Trophoblast cell (in vitro differentiated cells and primary cell): ENCODE measurements around the gene ULK4.

ENCODE experiments used
- DNase-seq, 2 donors: peaks; one replicate each; pipeline ENCODE4 v3.0.0-alpha.2; 2016
- H2AFZ ChIP-seq: 2 replicates; pipeline ENCODE4 v1.6.1; 2013; ENCODE audit warnings: low read length, moderate library complexity, mild to moderate bottlenecking; ENCODE audit not compliant: insufficient read depth, poor library complexity
- H2AK5ac ChIP-seq: 2 replicates; pipeline ENCODE4 v1.6.1; 2013; ENCODE audit warnings: mild to moderate bottlenecking, low read length
- H2BK120ac ChIP-seq: 2 replicates; pipeline ENCODE4 v1.6.1; 2013; ENCODE audit warnings: low read length, mild to moderate bottlenecking, moderate library complexity; ENCODE audit not compliant: insufficient read depth, poor library complexity
- H2BK12ac ChIP-seq: 2 replicates; pipeline ENCODE4 v1.6.1; 2013; ENCODE audit warnings: mild to moderate bottlenecking, low read length, moderate library complexity
- H2BK5ac ChIP-seq: 2 replicates; pipeline ENCODE4 v1.6.1; 2013; ENCODE audit warnings: low read length, low read depth, moderate library complexity, mild to moderate bottlenecking; ENCODE audit not compliant: poor library complexity
- H3K14ac ChIP-seq: 2 replicates; pipeline ENCODE4 v1.6.1; 2013; ENCODE audit warnings: mild to moderate bottlenecking, low read length
- H3K18ac ChIP-seq: 2 replicates; pipeline ENCODE4 v1.6.1; 2013; ENCODE audit warnings: mild to moderate bottlenecking, low read length
- H3K23ac ChIP-seq: 2 replicates; pipeline ENCODE4 v1.6.1; 2013; ENCODE audit warnings: low read length
- H3K27ac ChIP-seq: 2 replicates; pipeline ENCODE4 v1.5.1; 2013; ENCODE audit warnings: low read depth, mild to moderate bottlenecking, inconsistent platforms, low read length, moderate library complexity
- H3K27me3 ChIP-seq: 2 replicates; pipeline ENCODE4 v1.6.1; 2013; ENCODE audit warnings: inconsistent platforms, mild to moderate bottlenecking, low read length, moderate library complexity; ENCODE audit not compliant: insufficient read depth
- H3K36me3 ChIP-seq, 2 experiments: 1 replicate in 1 of 2; 2 replicates in 1 of 2; pipeline ENCODE4 v1.6.1; 2013; ENCODE audit warnings: low read length in 2 of 2, mild to moderate bottlenecking in 2 of 2, moderate library complexity in 1 of 2; ENCODE audit not compliant: insufficient read depth in 2 of 2, control insufficient read depth in 1 of 2
- H3K4ac ChIP-seq: 2 replicates; pipeline ENCODE4 v1.6.1; 2013; ENCODE audit warnings: low read depth, mild to moderate bottlenecking, low read length, moderate library complexity
- H3K4me1 ChIP-seq, 2 experiments: 1 replicate in 1 of 2; 2 replicates in 1 of 2; pipeline ENCODE4 v1.6.1; 2013; ENCODE audit warnings: low read length in 2 of 2, mild to moderate bottlenecking in 2 of 2, moderate library complexity in 1 of 2; ENCODE audit not compliant: insufficient read depth in 2 of 2, control insufficient read depth in 1 of 2
- H3K4me2 ChIP-seq: 2 replicates; pipeline ENCODE4 v1.6.1; 2013; ENCODE audit warnings: inconsistent platforms, mild to moderate bottlenecking, low read length, moderate library complexity
- H3K4me3 ChIP-seq: 2 replicates; pipeline ENCODE4 v1.5.1; 2013; ENCODE audit warnings: mild to moderate bottlenecking, low read depth, low read length, inconsistent platforms
- H3K79me1 ChIP-seq: one replicate; pipeline ENCODE4 v1.6.1; 2013; ENCODE audit warnings: low read length
- H3K79me2 ChIP-seq: 2 replicates; pipeline ENCODE4 v1.6.1; 2013; ENCODE audit warnings: low read length, mild to moderate bottlenecking; ENCODE audit not compliant: control insufficient read depth, insufficient read depth, poor library complexity
- H3K9ac ChIP-seq: 2 replicates; pipeline ENCODE4 v1.6.1; 2013; ENCODE audit warnings: mild to moderate bottlenecking, low read length
- H3K9me3 ChIP-seq: 2 replicates; pipeline ENCODE4 v1.6.1; 2013; ENCODE audit warnings: low read depth, mild to moderate bottlenecking, control low read depth, inconsistent platforms, low read length; ENCODE audit not compliant: insufficient read depth
- H4K12ac ChIP-seq: 2 replicates; pipeline ENCODE4 v1.6.1; 2013; ENCODE audit warnings: low read depth, mild to moderate bottlenecking, low read length, moderate library complexity
- H4K8ac ChIP-seq: 2 replicates; pipeline ENCODE4 v1.6.1; 2013; ENCODE audit warnings: low read depth, mild to moderate bottlenecking, low read length, moderate library complexity
- H4K91ac ChIP-seq: one replicate; pipeline ENCODE4 v1.6.1; 2013; ENCODE audit warnings: low read depth, mild to moderate bottlenecking, low read length, moderate library complexity
- WGBS: extraction: QIAGEN DNeasy Blood & Tissue Kit; methylation state at CpG from one replicate; pipeline ENCODE4 v1.1.7; 2013; ENCODE audit warnings: missing lambda C conversion rate; ENCODE audit not compliant: insufficient read length, insufficient coverage; ENCODE audit errors: extremely low coverage; 5-methylcytosine and 5-hydroxymethylcytosine counted together

ULK4 gene

DNA sequence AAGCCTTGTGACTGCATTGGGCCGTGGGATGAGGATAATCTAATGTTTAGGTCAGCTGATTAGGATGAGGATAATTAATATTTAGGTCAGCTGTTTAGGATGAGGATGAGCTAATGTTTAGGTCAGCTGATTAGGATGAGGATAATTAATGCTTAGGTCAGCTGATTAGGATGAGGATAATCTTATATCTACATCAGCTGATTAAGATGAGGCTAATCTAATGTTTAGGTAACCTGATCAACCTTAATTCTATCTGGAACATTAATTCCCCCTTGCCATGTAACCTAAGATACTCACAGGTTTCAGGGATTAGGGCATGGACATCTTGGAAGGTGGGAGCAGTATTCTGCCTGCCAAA is 362.8 kb downstream of the ULK4 start:
- H3K79me1 ChIP-seq, result no peaks in the 10 kb centered on the region
- DNase-seq, result no peak
- no peak overlapping the region for H4K91ac ChIP-seq
- WGBS, result no CpG with 5 or more reads among the region's 1 CpG
- no peak overlapping the region for H3K23ac ChIP-seq
- H3K27me3 ChIP-seq, result no peaks in the 10 kb centered on the region
- no peak overlapping the region for H4K12ac ChIP-seq
- H3K36me3 ChIP-seq, result no peaks in the 10 kb centered on the region
- no peaks in the 10 kb centered on the region for H3K4me1 ChIP-seq
- no peak overlapping the region for H3K4ac ChIP-seq
- H3K14ac ChIP-seq, result no peak overlapping the region
- H2AFZ ChIP-seq, result no peak overlapping the region
- H3K4me2 ChIP-seq, result no peak overlapping the region
- H3K4me3 ChIP-seq, result no peak overlapping the region
- H3K9ac ChIP-seq, result no peak overlapping the region
- no peak overlapping the region for H2BK5ac ChIP-seq
- no peak overlapping the region for H3K27ac ChIP-seq
- no peak overlapping the region for H2AK5ac ChIP-seq
- no peaks in the 10 kb centered on the region for H3K79me2 ChIP-seq
- H2BK120ac ChIP-seq, result no peak overlapping the region
- H3K9me3 ChIP-seq, result no peaks in the 10 kb centered on the region
- H3K18ac ChIP-seq, result no peak overlapping the region
- no peak overlapping the region for H2BK12ac ChIP-seq
- no peak overlapping the region for H4K8ac ChIP-seq

DNA sequence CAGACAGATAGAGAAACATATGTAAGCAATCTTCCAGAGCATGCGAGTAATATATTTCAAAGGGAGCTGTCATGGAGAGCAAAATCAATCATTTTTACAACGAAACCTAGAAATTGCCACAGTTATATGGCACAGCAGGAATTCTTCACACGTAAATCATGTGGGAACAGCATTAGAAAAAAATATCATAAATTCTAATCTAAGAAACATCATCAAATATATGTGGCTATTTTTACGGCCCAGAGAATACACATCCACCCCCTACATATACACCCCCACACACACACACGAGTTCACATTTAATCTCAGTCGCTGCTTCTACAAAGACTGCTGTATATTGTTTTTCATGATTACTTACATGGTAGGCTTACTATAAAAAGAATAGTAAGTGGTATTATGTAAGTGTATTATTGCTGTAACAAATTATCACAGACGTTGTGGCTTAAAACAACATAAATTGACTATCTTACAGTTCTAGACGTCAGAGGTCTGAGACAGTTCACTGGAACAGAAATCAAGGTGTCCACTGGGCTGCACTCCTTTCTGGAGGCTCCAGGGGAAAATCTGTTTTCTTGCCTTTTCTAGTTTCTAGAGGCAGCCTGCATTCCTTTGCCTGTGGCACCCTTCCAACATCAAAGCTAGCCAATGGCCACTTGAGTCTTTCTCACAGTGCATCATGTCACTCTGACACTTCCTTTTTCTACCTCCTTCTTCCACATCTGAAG is 363.3 kb downstream of the ULK4 start:
- H3K27me3 ChIP-seq, result no peaks in the 10 kb centered on the region
- H3K27ac ChIP-seq, result no peak overlapping the region
- no peaks in the 10 kb centered on the region for H3K36me3 ChIP-seq
- no peak overlapping the region for H4K91ac ChIP-seq
- H3K18ac ChIP-seq, result no peak overlapping the region
- no peak overlapping the region for H2AK5ac ChIP-seq
- H3K4me2 ChIP-seq, result no peak overlapping the region
- H3K79me1 ChIP-seq, result no peaks in the 10 kb centered on the region
- no peak overlapping the region for H2BK5ac ChIP-seq
- H3K9ac ChIP-seq, result no peak overlapping the region
- no peak for DNase-seq
- H2AFZ ChIP-seq, result no peak overlapping the region
- no peak overlapping the region for H3K4ac ChIP-seq
- no peak overlapping the region for H2BK12ac ChIP-seq
- H3K4me3 ChIP-seq, result no peak overlapping the region
- no peak overlapping the region for H2BK120ac ChIP-seq
- H4K12ac ChIP-seq, result no peak overlapping the region
- no CpG with 5 or more reads among the region's 8 CpGs for WGBS
- H4K8ac ChIP-seq, result no peak overlapping the region
- no peak overlapping the region for H3K14ac ChIP-seq
- H3K79me2 ChIP-seq, result no peaks in the 10 kb centered on the region
- no peak overlapping the region for H3K23ac ChIP-seq
- H3K4me1 ChIP-seq, result no peaks in the 10 kb centered on the region
- H3K9me3 ChIP-seq, result no peaks in the 10 kb centered on the region

DNA sequence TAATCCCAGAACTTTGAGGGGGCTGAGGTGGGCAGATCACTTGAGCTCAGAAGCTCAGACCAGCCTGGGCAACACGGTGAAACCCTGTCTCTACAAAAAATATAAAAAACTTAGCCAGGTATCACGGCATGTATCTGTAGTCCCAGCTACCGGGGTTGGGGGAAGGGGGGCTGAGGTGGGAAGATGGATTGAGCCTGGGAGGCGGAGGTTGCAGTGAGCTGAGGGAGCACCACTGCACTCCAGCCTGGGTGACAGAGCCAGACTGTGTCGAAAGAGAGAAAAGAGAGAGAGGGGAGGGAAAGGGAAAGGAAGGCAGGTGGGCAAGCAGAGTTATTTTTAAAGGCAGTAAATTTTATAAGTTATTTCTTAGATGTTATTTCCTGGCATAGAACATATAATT is 368.1 kb downstream of the ULK4 start:
- Histone ChIP-seq H3K4me3 (no peak overlapping the region), H4K12ac (no peak overlapping the region), H3K9me3 (no peaks in the 10 kb centered on the region), H3K4me1 (no peaks in the 10 kb centered on the region), H3K23ac (no peak overlapping the region), H2BK12ac (no peak overlapping the region), H2AFZ (no peak overlapping the region), H3K14ac (no peak overlapping the region), H3K18ac (no peak overlapping the region), H2BK120ac (no peak overlapping the region), H2AK5ac (no peak overlapping the region), H3K36me3 (no peaks in the 10 kb centered on the region), H3K4me2 (no peak overlapping the region), H3K27ac (no peak overlapping the region), H3K79me1 (no peaks in the 10 kb centered on the region), H4K91ac (no peak overlapping the region), H4K8ac (no peak overlapping the region), H3K27me3 (no peaks in the 10 kb centered on the region), H2BK5ac (no peak overlapping the region), H3K79me2 (no peaks in the 10 kb centered on the region), H3K9ac (no peak overlapping the region), H3K4ac (no peak overlapping the region)
- WGBS, result no CpG with 5 or more reads among the region's 5 CpGs
- DNase-seq, result no peak

DNA sequence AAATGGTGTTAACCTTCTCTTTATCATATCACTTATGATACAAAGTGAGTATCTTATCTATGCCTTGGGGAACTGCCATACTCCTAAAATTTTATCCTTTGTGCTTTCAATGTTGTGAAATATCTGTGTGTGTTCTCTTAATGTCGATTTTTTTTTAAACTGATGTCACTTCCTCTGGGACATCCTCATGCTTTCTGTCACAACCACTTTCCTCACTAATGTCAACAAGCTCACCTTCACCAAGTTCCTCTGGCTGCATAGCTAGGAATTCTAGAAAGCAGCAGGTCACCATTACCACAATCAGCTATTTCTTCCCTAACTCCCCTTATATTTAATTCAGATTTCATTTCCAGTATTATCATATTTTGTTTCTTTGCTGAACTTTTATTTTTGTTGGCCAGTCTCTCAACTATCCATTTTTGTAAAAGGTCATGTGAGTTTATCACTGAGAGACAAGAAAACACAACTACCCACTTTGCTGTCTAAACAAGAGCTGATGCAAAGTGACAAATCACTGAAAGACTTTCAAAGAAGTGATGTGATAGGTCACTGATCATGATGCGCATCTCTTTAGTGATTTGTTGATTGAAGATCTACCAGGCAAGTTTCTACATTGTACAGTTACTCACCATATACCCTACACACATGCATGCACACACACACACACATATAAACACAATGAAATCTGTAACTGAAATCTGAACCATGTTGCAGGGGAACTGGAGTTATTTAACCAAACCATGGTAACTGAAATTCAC is 369.0 kb downstream of the ULK4 start:
- H3K27me3 ChIP-seq, result no peaks in the 10 kb centered on the region
- no peak overlapping the region for H3K4ac ChIP-seq
- no peak overlapping the region for H3K18ac ChIP-seq
- no peak overlapping the region for H4K91ac ChIP-seq
- no peak overlapping the region for H3K14ac ChIP-seq
- H3K4me1 ChIP-seq, result no peaks in the 10 kb centered on the region
- no peak overlapping the region for H3K4me2 ChIP-seq
- H3K9ac ChIP-seq, result no peak overlapping the region
- H2BK12ac ChIP-seq, result no peak overlapping the region
- no peak for DNase-seq
- H4K12ac ChIP-seq, result no peak overlapping the region
- H4K8ac ChIP-seq, result no peak overlapping the region
- H2AFZ ChIP-seq, result no peak overlapping the region
- H3K79me2 ChIP-seq, result no peaks in the 10 kb centered on the region
- no peak overlapping the region for H3K23ac ChIP-seq
- H2BK5ac ChIP-seq, result no peak overlapping the region
- no peaks in the 10 kb centered on the region for H3K79me1 ChIP-seq
- no peaks in the 10 kb centered on the region for H3K9me3 ChIP-seq
- H3K36me3 ChIP-seq, result no peaks in the 10 kb centered on the region
- no peak overlapping the region for H2BK120ac ChIP-seq
- no peak overlapping the region for H3K4me3 ChIP-seq
- WGBS, result no CpG with 5 or more reads among the region's 2 CpGs
- no peak overlapping the region for H3K27ac ChIP-seq
- H2AK5ac ChIP-seq, result no peak overlapping the region
